22Rv1 (cell line): ENCODE results near the gene TMEFF1.
"Not testable (repeated sequence)": the region's sequence is repeated elsewhere in the genome, so short reads cannot be mapped to it uniquely, and the experiment has no call there.

Experiments used
- H3K27ac ChIP-seq: fragments of 450-650 bp; 2 replicates; pipeline ENCODE4 v1.5.1; 2017
- ZFX ChIP-seq: fragments of 450-650 bp; IDR thresholded peaks from 2 replicates; pipeline ENCODE4 v1.6.1; 2017; ENCODE audit warnings: antibody characterized with exemption, borderline replicate concordance
- TF ChIP-seq, protein P1 (sequence below): fragments of 450-650 bp; IDR thresholded peaks from 2 replicates; pipeline ENCODE4 v1.5.1; 2017; ENCODE audit warnings: mild to moderate bottlenecking

The TMEFF1 gene

GRCh38 chr9:100492952-100493351, 20.0 kb downstream of the TMEFF1 start:
- H3K27ac ChIP-seq: no peak overlapping the region
- TF ChIP-seq, protein P1, sequence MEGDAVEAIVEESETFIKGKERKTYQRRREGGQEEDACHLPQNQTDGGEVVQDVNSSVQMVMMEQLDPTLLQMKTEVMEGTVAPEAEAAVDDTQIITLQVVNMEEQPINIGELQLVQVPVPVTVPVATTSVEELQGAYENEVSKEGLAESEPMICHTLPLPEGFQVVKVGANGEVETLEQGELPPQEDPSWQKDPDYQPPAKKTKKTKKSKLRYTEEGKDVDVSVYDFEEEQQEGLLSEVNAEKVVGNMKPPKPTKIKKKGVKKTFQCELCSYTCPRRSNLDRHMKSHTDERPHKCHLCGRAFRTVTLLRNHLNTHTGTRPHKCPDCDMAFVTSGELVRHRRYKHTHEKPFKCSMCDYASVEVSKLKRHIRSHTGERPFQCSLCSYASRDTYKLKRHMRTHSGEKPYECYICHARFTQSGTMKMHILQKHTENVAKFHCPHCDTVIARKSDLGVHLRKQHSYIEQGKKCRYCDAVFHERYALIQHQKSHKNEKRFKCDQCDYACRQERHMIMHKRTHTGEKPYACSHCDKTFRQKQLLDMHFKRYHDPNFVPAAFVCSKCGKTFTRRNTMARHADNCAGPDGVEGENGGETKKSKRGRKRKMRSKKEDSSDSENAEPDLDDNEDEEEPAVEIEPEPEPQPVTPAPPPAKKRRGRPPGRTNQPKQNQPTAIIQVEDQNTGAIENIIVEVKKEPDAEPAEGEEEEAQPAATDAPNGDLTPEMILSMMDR: no peak
- no peak for TF ChIP-seq ZFX

- no peak overlapping the region for H3K27ac ChIP-seq
- no peak for TF ChIP-seq ZFX
- TF ChIP-seq, protein P1: no peak
These were observed 25.6 kb downstream of the TMEFF1 start for GRCh38 chr9:100498592-100498991.

- no peak for TF ChIP-seq ZFX
- TF ChIP-seq, protein P1: no peak
- no peak overlapping the region for H3K27ac ChIP-seq
These were observed 26.5 kb downstream of the TMEFF1 start for GRCh38 chr9:100499460-100499859.

DNA sequence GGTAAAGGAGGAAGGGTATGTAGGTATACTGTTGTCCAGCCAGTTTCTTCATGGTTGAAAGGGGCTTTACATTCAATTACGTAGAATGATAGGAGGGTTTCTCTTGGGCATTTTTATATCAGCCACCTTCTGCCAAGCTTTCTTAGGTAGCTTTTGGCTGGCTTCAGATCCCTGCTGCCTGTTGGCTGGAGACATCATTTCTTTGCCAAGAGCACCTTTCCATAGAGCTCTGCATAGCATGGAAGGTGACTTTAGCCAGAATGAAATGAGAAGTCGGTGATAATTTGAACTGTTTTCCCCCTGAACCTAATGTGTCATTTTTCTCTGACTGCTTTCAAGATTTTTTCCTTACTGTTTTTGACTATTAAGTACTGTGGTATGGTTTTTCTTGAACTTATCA, 26.9 kb downstream of the TMEFF1 start:
- TF ChIP-seq ZFX: no peak
- TF ChIP-seq, protein P1: no peak

GRCh38 chr9:100505564-100506159, 32.7 kb downstream of the TMEFF1 start:
- TF ChIP-seq, protein P1: peak; percentile 91
- no peak for TF ChIP-seq ZFX
- H3K27ac ChIP-seq: no peak overlapping the region

More for the DNA sequence above, 26.9 kb downstream of the TMEFF1 start:
- H3K27ac ChIP-seq: no peak overlapping the region

DNA sequence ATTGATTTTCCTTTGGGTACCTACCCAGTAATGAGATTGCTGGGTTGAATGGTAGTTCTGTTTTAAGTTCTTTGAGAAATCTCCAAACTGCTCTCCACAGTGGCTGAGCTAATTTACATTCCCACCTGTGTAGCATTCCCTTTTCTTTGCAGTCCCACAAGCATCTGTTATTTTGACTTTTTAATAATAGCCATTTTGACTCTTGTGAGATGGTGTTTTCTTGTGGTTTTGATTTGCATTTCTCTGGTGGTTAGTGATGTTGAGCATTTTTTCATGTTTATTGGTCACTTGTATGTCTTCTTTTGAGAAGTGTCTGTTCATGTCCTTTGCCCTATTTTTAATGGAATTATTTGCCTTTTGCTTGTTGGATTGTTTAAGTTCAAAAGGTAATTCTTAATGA, 34.4 kb downstream of the TMEFF1 start:
- H3K27ac ChIP-seq: not testable (repeated sequence)

- no peak for TF ChIP-seq ZFX
- TF ChIP-seq, protein P1: no peak
- H3K27ac ChIP-seq: no peak overlapping the region
These were observed 38.3 kb downstream of the TMEFF1 start for GRCh38 chr9:100511205-100511604.
